HepG2 (cell line): ENCODE results near the gene CBY1. TPM values are rescaled to one million over a fixed set of nuclear protein-coding genes. Genes with fewer than 3 reads are reported as not detected.
A peak's percentile ranks its signal among the peaks of the same experiment; 100 is the strongest.

Source experiments
- BCLAF1 ChIP-seq: fragments of 450-650 bp; IDR thresholded peaks from 2 replicates; pipeline ENCODE4 v1.6.1; 2017; ENCODE audit warnings: mild to moderate bottlenecking
- DBP ChIP-seq: sonication (generic); formaldehyde crosslinking; IDR thresholded peaks from 2 replicates; pipeline ENCODE4 v1.4.0; 2020; ENCODE audit warnings: missing genetic modification reagents; ENCODE audit errors: not compliant biosample characterization
- HES4 ChIP-seq: sonication (generic); formaldehyde crosslinking; IDR thresholded peaks from 2 replicates; pipeline ENCODE4 v1.9.0; 2021; ENCODE audit warnings: mild to moderate bottlenecking, missing genetic modification reagents, borderline replicate concordance
- KIAA2018 ChIP-seq: sonication (generic); formaldehyde crosslinking; IDR thresholded peaks from 2 replicates; pipeline ENCODE4 v1.5.0; 2020; ENCODE audit warnings: mild to moderate bottlenecking, missing genetic modification reagents, borderline replicate concordance
- MLX ChIP-seq: IDR thresholded peaks from 2 replicates; pipeline ENCODE4 v1.6.1; 2016
- SRY ChIP-seq: sonication (generic); formaldehyde crosslinking; IDR thresholded peaks from 2 replicates; pipeline ENCODE4 v1.8.0; 2022; ENCODE audit warnings: mild to moderate bottlenecking, missing genetic modification reagents
- TAF1 ChIP-seq: sonication (generic); formaldehyde crosslinking; IDR thresholded peaks from 2 replicates; pipeline ENCODE4 v1.4.0; 2020; ENCODE audit warnings: missing genetic modification reagents
- TBL1XR1 ChIP-seq: fragments of 150-350 bp; IDR thresholded peaks from 2 replicates; pipeline ENCODE4 v1.6.1; 2014; ENCODE audit warnings: borderline replicate concordance, low read length; ENCODE audit not compliant: partially characterized antibody
- TCF12 ChIP-seq, 2 experiments: fragments of 450-650 bp in 1 of 2; sonication (generic) in 1 of 2; formaldehyde crosslinking in 1 of 2; IDR thresholded peaks; 2 replicates each; pipeline versions ENCODE4 v1.6.1 to v1.8.0; 2017 to 2022; ENCODE audit warnings: antibody characterized with exemption in 1 of 2, mild to moderate bottlenecking in 1 of 2, missing genetic modification reagents in 1 of 2, moderate library complexity in 1 of 2
- YY1 ChIP-seq: IDR thresholded peaks from 2 replicates; pipeline ENCODE4 v1.6.1; 2011; ENCODE audit warnings: low read length, low read depth, moderate library complexity, mild to moderate bottlenecking; ENCODE audit not compliant: insufficient read depth, insufficient replicate concordance
- ZNF274 ChIP-seq: sonication (generic); formaldehyde crosslinking; IDR thresholded peaks from 2 replicates; pipeline ENCODE4 v1.5.1; 2020; ENCODE audit warnings: mild to moderate bottlenecking, missing genetic modification reagents
- ZNF30 ChIP-seq: sonication (generic); formaldehyde crosslinking; IDR thresholded peaks from 2 replicates; pipeline ENCODE4 v1.5.0; 2020; ENCODE audit warnings: mild to moderate bottlenecking, missing genetic modification reagents
- ZNF552 ChIP-seq: sonication (generic); formaldehyde crosslinking; IDR thresholded peaks from 2 replicates; pipeline ENCODE4 v1.9.0; 2022; ENCODE audit warnings: missing genetic modification reagents, mild to moderate bottlenecking, borderline replicate concordance
- ZNF766 ChIP-seq: sonication (generic); formaldehyde crosslinking; IDR thresholded peaks from 2 replicates; pipeline ENCODE4 v1.5.0; 2020; ENCODE audit warnings: missing genetic modification reagents, borderline replicate concordance
- ZSCAN30 ChIP-seq: sonication (generic); formaldehyde crosslinking; IDR thresholded peaks from 2 replicates; pipeline ENCODE4 v1.5.0; 2020; ENCODE audit warnings: mild to moderate bottlenecking, missing genetic modification reagents
- polyA plus RNA-seq, 8 experiments: library from polyadenylated mRNA; depleted of rRNA in 3 of 8; stranded (reverse) in 7 of 8; unstranded in 1 of 8; fragments of >200 nt; fragmentation: Illumina TruSeq in 4 of 8; extraction: Trizol in 4 of 8; gene quantifications; 2 replicates each; pipeline versions ENCODE4 v1.2.1 to v1.2.3, GENCODE V29; 2011 to 2016; ENCODE audit warnings: low read depth in 4 of 8, missing spikeins in 1 of 8, mixed read lengths in 1 of 8; ENCODE audit not compliant: insufficient read depth in 1 of 8
- total RNA-seq, 5 experiments: library from RNA; depleted of rRNA; stranded (reverse); fragments of >200 nt; fragmentation: Illumina TruSeq; extraction: Trizol; gene quantifications; 2 replicates each; pipeline ENCODE4 v1.2.3, GENCODE V29; 2016; ENCODE audit warnings: low read depth in 1 of 5

Gene CBY1
- total and polyA plus RNA-seq, 2 of the 13 experiments (the other 11 are each of a cell fraction or from before 2014, with no cell fraction given), result 19.7 to 20.3 TPM

GRCh38 chr22:38705235-38706100 is 49.0 kb downstream of the CBY1 start, which contains the start of gene GTPBP1 (continued):
- no peak; the same call in 1 of the 2 replicates for TF ChIP-seq MLX (CRISPR knock-in tag)
- TF ChIP-seq ZNF30 (CRISPR knock-in tag), result no peak
- no peak for TF ChIP-seq HES4 (CRISPR knock-in tag)
- TF ChIP-seq ZNF766, result no peak
- no peak for TF ChIP-seq ZNF552 (CRISPR knock-in tag)
- peak; percentile 94 for TF ChIP-seq YY1
- TF ChIP-seq ZSCAN30 (CRISPR knock-in tag), result no peak
- no peak for TF ChIP-seq ZNF274 (CRISPR knock-in tag)
- TF ChIP-seq KIAA2018 (CRISPR knock-in tag), result no peak
- no peak for TF ChIP-seq BCLAF1
- no peak; the same call in 1 of the 2 replicates for TF ChIP-seq SRY (CRISPR knock-in tag)
- no peak for TF ChIP-seq TCF12 (IDR thresholded peaks at IDR 0.05)
- no peak for TF ChIP-seq TCF12 (CRISPR knock-in tag; IDR thresholded peaks at IDR 0.05)
- TF ChIP-seq TBL1XR1, result peak; percentile 42
- TF ChIP-seq DBP (CRISPR knock-in tag), result no peak
- peak; percentile 59 for TF ChIP-seq TAF1 (CRISPR knock-in tag)
